NCI-H1417 (cell line): ENCODE results near the gene ZBTB40.

ENCODE experiments used
- DNase-seq, 3 experiments: peaks; one replicate each; lab custom pipeline; 2025; lab: John Stamatoyannopoulos, UW

ZBTB40 gene

GRCh38 chr1:22451702-22452480 lies at the start of gene ZBTB40:
Gene ZBTB40, plus strand, starts transcription at chr1:22451851. Its CDS starts 38,098 bp downstream, at chr1:22489949.
- DNase-seq, result peak; percentile 93 to 98 (median 95)

GRCh38 chr1:22402356-22403053 lies 49.1 kb upstream of the ZBTB40 start:
- no peak for DNase-seq

DNA sequence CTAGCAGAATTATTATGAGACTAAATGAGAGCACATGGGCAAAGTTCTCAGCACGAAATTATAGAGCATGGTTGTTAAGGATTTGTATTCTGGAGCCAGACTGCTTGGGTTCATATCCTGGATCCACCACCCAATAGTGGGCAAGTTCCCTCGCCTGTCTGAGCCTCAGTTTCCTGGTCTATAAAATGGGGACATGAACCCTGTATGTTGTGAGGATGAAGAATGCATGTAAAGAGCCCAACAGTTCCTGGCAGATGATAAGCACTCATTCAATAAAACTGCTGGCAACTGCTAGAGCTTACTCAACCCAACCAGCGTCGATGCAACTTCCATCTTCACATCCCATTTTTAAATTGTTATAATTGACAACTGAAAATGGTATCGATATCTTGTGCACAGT lies 47.2 kb upstream of the ZBTB40 start:
- no peak for DNase-seq

- no peak for DNase-seq
These were observed 44.7 kb upstream of the ZBTB40 start for GRCh38 chr1:22406722-22407495.

DNA sequence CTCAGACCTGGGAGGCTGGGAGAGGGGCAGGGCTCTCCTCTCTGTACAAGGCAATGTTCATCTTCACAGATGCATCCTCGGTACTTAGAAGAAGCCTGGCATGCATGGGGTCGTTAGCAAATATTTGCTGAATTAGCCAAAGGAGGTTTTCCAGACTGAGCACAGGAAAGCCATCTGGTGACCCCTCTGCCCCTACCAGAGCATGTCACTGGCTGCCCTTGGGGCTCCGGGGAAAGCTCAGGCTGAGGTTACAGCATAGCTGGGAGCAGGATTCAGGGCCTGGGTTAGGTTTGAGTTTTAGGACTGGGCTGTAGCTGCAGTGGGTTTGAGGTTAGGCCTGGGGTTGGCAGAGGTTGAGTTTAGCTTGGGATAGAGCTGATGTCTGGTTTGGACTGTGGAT lies 43.4 kb upstream of the ZBTB40 start:
- peak in 1 of 3 experiments; percentile 8 for DNase-seq

DNA sequence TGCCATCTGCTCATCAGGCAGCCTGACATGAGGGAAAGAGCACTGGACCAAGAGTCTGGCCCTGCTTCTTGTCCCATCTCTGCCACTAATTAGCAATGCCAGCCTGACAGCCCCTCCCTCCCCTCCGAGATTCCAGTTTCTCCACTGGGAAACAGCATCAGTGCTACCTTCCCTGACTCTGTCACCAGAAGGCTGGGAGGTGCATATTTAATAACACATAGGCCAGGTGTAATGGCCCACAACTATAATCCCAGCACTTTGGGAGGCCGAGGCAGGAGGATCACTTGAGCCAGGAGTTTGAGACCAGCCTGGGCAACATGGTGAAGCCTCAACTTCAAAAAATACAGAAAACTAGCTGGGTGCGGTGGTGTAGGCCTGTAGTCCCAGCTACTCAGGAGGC lies 41.2 kb upstream of the ZBTB40 start:
- DNase-seq, result no peak

DNA sequence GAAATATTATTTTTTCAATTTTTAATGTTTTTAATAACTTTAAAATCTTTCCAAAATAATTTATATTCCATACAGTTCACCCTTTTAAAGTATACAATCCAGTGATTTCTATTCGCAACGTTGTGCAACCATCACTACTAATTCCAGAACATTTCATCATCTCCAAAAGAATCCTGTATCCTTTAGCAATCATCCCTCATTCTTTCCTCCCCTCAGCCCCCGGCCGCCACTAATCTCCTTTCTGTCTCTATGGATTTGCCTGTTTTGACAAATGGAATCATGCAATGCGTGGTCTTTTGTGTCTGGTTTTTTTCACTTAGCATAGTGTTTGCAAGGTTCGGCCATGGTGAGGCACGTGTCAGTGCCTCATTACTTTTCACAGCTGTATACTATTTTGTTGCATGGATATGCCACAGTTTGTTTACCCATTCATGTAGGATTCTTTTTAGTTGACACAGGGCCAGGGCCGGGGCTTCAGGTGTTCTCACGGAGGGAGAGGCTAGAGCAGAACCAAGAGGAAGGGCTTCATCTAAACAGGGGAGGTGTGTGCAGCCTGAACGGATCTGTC lies 40.6 kb upstream of the ZBTB40 start:
- no peak for DNase-seq

DNA sequence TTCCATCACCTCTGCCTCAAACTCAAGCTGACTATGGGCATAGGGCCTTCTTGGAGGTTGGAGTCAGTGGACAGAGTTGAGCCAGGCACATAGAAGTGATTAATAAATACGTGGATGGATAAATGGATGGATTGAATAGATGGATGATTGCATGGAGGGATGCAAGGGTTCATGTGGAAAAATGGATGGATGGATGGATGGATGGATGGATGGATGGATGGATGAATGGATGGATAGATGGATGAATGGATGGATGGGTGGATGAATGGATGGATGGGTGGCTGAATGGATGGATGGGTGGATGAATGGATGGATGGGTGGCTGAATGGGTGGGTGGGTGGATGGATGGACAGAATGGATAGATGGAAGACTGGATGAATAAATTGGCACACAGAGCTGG lies 40.1 kb upstream of the ZBTB40 start:
- no peak for DNase-seq

GRCh38 chr1:22412932-22413727 lies 38.5 kb upstream of the ZBTB40 start:
- peak in 1 of 3 experiments; percentile 51 for DNase-seq

GRCh38 chr1:22413799-22414198 lies 37.9 kb upstream of the ZBTB40 start:
- DNase-seq, result no peak

DNA sequence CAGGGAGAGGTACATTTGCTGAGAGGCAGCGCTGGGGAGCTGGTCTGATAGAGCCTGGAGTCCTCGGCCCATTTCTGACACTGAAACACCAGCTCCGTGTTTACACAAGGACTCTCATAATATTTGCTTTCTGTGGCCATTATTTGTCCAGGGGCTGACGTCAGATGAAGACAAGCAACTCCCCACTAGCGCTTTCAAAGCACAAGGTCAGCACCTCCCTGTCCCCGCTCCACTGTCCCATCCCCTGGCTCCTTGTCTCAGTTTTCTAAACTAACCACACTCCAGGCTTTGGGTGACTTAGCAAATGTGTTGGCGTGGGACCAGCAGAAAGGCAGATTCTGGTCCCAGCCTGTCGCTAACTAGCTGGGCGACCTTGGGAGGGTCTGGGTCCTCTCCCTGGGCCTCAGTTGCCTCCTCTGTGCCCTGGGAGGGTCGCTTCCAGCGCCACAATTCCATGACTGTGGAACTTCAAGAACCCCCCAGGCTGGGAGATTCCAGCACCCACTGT lies 37.4 kb upstream of the ZBTB40 start:
- DNase-seq, result peak; percentile 19 to 90 (median 73)

- no peak for DNase-seq
These were observed 36.2 kb upstream of the ZBTB40 start for GRCh38 chr1:22415489-22415888.

GRCh38 chr1:22416555-22417454 lies 34.8 kb upstream of the ZBTB40 start:
- peak; percentile 76 to 90 (median 79) for DNase-seq

- DNase-seq, result no peak
These were observed 34.2 kb upstream of the ZBTB40 start for GRCh38 chr1:22417466-22417865.

- DNase-seq, result no peak
These were observed 33.3 kb upstream of the ZBTB40 start for GRCh38 chr1:22418312-22418711.

DNA sequence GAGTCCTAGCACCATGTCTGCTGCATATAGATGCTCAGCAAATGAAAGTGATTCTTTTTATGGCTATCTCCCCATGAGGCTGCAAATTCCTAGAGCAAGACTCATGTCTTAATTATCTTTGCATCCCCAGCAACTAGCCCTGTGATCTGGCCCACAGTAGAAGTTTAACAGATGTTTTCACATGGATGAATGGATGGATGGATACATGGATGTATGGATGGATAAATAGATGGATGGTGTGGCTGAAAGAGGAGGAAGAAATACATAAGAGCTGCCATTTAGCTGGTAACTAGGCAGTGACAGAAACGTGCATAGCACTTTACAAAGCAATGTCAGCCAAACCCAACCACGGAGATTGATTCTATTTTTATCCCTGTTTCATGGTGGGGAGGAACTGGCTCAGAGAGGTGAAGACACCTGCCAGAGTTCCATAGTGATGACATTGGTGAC lies 32.7 kb upstream of the ZBTB40 start:
- DNase-seq, result peak in 2 of 3 experiments; percentile 39 to 73

- peak; percentile 68 to 89 (median 82) for DNase-seq
These were observed 31.1 kb upstream of the ZBTB40 start for GRCh38 chr1:22420455-22421053.

GRCh38 chr1:22426781-22427180 lies 24.9 kb upstream of the ZBTB40 start:
- DNase-seq, result no peak

DNA sequence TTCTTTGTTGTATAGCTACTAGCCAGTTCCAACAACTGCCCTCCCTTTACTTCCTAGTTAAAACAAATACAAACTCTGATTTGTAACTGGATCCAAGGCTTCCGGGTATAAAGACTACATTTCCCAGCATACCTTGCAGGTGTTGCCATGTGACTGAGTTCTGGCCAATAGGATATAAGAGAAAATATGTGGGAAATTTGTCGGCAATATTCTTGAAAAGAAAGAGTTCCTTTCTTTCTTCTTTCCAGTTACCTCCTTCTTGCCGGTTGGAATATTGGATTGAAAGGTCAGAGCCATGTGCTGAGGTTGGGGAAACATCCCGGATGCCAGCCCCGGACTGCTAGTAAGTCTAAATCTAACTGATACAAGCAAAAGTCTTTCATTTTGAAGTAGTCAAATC lies 23.0 kb upstream of the ZBTB40 start:
- DNase-seq, result no peak

DNA sequence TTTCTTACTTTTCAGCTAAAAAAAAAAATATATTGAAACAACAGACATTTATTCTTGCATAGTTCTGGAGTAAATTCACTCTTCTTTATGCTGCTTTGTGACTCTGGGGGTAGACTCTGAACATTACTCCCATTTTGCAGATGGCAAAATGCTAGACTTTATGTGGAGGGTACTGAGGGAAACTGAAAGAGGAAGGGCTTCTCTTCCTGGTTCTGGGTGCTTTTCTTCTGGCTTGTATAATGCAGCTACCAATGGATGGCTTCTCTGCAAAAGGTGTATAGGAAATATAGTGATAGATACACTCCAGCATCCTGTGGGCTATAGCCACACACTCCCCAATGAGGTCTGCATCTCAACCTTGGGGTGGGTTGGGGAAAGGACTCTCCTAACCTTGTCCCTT lies 19.7 kb upstream of the ZBTB40 start:
- DNase-seq, result no peak
